ENCODE measurements around the gene SCYGR7.

The SCYGR7 gene

DNA sequence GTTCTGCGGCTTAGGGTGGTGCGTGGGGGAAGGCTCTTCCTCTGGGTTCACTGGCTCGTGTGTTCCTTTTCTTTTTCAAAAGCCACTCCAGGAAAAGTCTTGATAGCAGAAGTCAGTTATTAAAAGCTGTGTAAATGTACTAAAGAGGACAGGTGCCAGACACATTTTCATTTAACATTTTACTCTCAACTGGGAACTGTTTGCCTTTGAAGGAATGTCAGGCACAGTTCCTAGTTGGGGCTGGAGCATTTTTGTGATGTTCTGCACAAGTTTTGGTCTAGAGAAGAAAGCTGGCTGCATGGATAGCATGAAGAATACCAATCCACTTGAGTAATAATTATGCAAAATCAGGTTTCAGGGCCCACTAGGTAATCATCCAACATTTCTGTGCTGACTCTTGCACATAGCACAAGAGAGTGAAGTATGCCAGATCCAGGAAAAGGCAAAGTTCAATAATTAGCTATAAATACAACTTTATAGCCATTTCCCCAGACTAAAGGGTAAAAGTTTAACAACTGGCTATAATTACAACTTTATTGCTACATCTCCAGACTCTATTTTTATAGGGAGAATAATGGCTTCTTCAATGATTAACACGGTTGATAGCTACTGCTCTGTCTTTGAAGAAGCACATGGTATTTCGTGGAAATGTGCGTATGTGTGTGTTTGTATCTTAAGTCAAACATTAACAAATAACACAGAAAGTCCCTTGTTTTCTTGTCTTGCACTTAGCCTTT is 33.8 kb downstream of the SCYGR7 start:
- DNase-seq (ENCODE audit: low spot score), result no peak
- TF ChIP-seq, protein P1, sequence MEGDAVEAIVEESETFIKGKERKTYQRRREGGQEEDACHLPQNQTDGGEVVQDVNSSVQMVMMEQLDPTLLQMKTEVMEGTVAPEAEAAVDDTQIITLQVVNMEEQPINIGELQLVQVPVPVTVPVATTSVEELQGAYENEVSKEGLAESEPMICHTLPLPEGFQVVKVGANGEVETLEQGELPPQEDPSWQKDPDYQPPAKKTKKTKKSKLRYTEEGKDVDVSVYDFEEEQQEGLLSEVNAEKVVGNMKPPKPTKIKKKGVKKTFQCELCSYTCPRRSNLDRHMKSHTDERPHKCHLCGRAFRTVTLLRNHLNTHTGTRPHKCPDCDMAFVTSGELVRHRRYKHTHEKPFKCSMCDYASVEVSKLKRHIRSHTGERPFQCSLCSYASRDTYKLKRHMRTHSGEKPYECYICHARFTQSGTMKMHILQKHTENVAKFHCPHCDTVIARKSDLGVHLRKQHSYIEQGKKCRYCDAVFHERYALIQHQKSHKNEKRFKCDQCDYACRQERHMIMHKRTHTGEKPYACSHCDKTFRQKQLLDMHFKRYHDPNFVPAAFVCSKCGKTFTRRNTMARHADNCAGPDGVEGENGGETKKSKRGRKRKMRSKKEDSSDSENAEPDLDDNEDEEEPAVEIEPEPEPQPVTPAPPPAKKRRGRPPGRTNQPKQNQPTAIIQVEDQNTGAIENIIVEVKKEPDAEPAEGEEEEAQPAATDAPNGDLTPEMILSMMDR (IDR thresholded peaks at IDR 0.05; ENCODE audit: extremely low read depth, missing control alignments), result no peak

DNA sequence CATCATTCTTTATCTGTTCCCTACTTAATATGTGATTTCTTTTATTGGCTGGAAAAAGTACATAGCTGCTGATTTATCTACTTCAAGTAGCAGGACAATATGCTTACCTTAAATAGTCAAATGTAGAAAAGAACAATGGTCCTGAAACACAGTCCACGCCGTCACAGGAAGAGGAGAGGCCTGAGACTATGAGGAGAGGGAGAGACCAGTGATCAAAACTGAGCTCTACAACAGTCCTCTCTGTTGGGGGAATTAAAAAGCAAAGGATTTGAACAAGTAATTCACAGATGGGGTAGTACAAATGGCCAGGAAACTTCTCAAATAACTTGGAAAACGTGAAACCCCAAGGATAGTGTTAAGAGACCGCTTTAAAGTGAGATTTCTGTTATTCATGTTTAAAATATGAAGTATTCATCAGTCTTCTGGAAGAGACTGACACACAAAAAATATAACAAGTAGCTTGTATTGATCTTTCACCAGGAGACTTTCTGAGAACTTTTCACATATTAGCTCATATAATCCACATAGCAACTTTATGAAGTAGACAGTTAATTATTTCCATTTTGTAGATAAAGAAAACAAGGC is 37.7 kb downstream of the SCYGR7 start:
- TF ChIP-seq, protein P1 (IDR thresholded peaks at IDR 0.05; ENCODE audit: extremely low read depth, missing control alignments), result no peak
- no peak for DNase-seq (ENCODE audit: low spot score)

DNA sequence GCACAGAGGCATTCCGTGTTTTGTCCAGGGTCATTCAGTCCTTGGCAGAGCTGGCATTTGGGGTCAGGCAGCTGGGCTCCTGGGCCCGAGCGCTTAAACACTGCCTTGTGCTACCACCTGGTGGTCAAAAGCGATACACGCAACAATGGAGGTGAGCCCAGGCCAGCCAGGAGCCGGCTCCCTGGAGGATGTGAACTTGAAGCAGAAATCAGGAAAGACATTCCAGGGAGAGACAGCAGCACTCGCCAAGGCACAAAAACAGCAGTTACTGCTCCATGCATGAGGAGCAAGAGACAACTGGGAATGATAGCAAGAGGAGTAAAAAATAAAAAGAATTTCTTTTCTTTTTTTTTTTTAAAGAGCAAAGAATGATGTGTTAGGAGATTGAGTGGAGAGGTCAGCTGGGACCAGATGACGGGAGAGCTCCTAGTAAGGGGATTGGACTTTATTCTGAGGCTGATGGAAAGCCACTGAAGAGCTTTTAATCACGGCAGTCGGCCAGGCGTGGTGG is 38.3 kb downstream of the SCYGR7 start:
- TF ChIP-seq, protein P1 (IDR thresholded peaks at IDR 0.05; ENCODE audit: extremely low read depth, missing control alignments), result peak; percentile 61
- peak; percentile 84 for DNase-seq (ENCODE audit: low spot score)

DNA sequence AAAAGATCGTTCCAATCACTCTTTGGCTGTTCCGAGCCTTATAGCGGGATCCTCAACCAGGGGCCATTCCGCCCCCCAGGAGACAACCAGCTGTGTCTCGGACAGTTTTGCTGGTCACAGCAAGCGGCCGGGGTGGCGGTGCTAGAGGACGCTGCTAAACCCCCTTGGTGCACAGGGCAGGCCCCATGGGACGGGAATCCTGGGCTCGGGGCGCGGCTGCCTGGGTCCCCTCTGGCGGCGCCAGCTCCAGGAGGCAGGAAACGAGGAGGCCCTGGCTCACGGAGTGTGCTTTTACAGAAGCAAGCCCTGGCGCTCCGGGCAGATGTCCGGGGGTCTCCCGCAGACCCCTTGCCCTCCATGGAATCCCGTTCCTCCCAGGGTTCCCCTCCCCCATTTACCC is 39.7 kb downstream of the SCYGR7 start:
- TF ChIP-seq, protein P1 (IDR thresholded peaks at IDR 0.05; ENCODE audit: extremely low read depth, missing control alignments), result no peak
- DNase-seq (ENCODE audit: low spot score), result no peak

DNA sequence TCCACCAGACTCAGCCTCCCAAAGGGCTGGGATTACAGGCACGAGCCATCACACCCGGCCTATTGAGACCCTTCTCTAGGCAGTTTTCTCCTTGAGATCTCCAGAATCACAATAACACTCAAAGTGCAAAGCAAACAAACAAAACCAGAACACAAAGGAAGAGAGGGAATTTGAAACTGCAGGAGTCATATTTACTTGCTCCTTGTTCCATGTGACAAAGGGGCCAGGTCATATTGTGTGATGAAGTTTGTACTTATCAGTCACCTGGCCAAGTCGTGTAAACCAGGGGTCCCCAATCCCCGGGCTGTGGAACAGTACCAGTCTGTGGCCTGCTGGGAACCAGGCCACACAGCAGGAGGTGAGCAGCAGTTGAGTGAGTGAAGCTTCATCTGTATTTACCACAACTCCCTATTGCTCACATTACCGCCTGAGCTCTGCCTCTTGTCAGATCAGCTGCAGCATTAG is 44.1 kb downstream of the SCYGR7 start:
- no peak for DNase-seq (ENCODE audit: low spot score)
- TF ChIP-seq, protein P1 (IDR thresholded peaks at IDR 0.05; ENCODE audit: extremely low read depth, missing control alignments), result no peak

DNA sequence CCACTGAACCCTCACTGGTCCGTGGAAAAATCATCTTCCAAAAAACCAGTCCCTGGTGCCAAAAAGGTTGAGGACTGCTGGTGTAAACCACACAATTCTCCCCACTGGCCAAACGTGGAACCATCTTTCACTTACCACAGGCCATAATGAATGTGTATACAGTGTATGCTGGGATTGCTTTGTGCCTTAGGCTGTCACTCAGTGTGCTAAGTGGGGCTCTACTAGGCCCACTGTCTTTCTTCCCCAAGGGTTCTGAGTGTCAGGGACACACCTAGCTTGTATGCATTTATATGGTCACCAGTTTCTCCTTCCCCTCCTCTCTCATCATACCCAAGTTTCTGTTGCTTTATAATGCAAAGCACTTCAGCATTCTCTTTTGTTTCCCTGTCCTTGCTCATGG is 44.8 kb downstream of the SCYGR7 start:
- TF ChIP-seq, protein P1 (IDR thresholded peaks at IDR 0.05; ENCODE audit: extremely low read depth, missing control alignments), result no peak
- no peak for DNase-seq (ENCODE audit: low spot score)

DNA sequence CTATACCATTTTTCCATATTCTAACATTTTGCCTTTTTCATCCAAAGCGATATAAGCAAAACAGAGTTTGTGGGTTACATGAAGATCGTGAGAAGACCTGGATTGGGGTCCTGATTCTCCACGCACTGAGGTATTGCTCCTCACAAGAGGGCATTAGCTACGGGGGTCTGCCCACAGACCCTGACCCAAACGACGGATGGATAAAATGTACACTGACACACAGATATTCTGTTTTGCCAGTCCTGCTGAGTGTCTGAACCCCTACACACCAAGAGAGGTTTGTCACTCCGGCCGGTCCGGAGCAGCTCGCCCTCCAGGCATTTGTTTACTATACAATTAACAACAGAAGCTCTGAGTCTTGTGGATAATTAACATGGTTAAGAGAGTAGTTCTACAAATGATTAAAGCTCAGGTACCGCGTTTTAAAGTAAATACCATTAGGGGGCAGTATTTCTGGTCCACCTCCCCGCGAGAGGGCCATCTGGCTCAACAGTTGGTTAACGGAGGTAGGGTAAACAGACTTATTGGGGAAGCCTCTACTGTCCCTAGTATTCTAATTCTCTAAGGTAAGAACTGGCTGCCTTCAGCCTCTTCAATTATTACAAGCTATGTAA is 46.0 kb downstream of the SCYGR7 start:
- peak; percentile 32 for DNase-seq (ENCODE audit: low spot score)
- TF ChIP-seq, protein P1 (IDR thresholded peaks at IDR 0.05; ENCODE audit: extremely low read depth, missing control alignments), result peak; percentile 13

Measured in GM20000 (cell line).